Stimulated activated CD4-positive, alpha-beta T cell treated with anti-CD3 and anti-CD28 coated beads, TNF-alpha, amount 100 ng/mL, for 1 hour (primary cell): ENCODE measurements around the gene DOCK2.

ENCODE experiments used
- DNase-seq, 3 donors: peaks; one replicate each; pipeline ENCODE4 v3.0.0-alpha.2; 2020; ENCODE audit warnings: low read depth in 3 of 3, low spot score in 1 of 3

Gene DOCK2

GRCh38 chr5:169856571-169856970, 219.5 kb downstream of the DOCK2 start:
- DNase-seq: no peak

DNA sequence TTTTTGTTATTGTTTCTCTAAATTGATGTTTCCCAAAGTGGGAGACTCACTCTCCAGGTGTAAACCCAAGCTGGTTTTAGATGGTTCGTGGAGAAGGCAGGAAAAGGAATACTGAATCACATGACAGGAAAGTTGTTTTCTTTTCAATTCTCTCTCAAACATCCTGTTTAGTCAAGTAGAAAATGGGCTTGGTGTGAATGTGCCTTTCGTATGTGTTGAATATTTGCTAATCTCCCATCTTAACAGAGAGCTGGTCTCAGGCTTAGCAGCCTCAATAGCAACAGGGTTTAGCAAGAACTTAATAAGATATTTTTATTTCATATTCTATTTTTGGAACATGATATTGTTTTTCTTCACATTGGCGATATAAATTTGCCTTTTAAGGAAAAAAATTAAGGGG, 223.5 kb downstream of the DOCK2 start:
- no peak for DNase-seq

GRCh38 chr5:169861433-169861832, 224.4 kb downstream of the DOCK2 start:
- DNase-seq: no peak

- DNase-seq: no peak
Measured at GRCh38 chr5:169861934-169862333, 224.9 kb downstream of the DOCK2 start.

GRCh38 chr5:169862391-169862811, 225.3 kb downstream of the DOCK2 start:
- no peak for DNase-seq

- no peak for DNase-seq
Measured at GRCh38 chr5:169864483-169864882, 227.4 kb downstream of the DOCK2 start.

- no peak for DNase-seq
Measured at GRCh38 chr5:169867347-169867746, 230.3 kb downstream of the DOCK2 start.

DNA sequence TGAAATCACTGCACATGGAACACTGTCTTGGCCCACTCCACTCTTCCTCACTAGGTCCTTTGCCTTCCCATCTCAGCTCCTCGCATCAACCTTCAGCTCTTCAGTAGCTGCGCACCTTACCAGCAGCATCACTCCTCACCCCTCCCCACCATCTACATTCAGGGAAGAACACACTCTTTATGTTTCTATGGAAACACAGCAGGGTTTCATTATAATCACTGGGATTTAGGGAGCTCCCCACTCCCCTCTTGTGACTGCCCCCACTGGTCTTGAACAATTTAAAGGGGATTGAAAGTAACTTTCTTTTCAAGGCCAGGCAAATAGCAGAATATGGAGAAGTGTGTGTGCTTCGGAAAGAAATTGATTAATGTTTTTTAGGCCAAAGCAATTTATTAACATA, 232.0 kb downstream of the DOCK2 start:
- no peak for DNase-seq

- DNase-seq: no peak
Measured at GRCh38 chr5:169870211-169870610, 233.1 kb downstream of the DOCK2 start.

DNA sequence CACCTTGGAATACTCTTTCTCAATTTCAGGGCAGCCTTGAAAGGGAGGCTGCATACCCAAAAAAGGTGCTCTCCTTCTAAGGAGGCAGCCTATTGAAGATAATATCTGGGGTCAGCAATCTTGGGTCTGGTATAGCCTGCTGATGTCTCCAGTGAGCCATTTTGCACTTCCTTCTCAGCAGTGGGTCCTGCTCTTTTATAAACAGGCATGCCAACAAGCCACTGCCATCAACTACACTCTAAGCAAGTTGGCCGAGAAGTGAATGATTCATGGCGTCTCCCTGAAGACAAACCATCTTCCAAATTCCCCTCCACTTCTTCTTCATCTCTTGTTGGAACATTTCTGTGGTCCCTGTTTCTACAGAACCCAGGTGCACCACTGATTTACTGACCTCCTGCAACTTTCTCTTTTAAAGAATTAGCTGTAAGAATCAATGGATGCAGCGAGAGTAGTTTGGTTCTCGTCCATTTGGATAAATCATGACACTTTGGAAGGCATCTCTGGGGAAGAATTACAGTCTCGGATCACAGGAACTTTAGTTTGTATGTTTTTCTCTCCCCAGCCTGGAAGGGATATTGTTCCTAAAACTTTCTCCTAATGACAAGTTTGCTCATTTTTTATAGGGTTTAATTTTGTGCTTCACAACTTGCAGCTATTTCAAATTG, 234.9 kb downstream of the DOCK2 start:
- DNase-seq: no peak

GRCh38 chr5:169873642-169874041, 236.6 kb downstream of the DOCK2 start:
- no peak for DNase-seq

DNA sequence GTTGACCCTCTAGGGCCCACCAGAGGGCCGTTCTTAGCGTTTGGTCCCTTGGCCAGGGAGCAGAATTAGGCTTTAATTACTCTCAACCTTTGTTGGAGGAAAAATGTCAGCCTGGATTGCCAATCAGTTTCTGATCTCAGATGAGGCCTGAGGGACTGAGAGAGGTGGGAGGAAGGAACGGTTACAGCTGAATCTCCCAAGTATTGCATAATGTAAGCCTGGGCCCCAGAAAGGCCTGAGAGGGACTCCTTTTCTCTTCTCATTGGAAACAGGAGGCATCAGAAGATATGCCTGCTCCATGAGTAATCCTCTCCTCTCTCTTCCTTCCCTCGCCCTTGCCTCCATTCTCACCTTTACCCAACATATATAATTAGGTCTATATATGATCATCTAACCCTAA, 237.5 kb downstream of the DOCK2 start:
- DNase-seq: no peak

GRCh38 chr5:169875091-169875728, 238.1 kb downstream of the DOCK2 start:
- DNase-seq: no peak

DNA sequence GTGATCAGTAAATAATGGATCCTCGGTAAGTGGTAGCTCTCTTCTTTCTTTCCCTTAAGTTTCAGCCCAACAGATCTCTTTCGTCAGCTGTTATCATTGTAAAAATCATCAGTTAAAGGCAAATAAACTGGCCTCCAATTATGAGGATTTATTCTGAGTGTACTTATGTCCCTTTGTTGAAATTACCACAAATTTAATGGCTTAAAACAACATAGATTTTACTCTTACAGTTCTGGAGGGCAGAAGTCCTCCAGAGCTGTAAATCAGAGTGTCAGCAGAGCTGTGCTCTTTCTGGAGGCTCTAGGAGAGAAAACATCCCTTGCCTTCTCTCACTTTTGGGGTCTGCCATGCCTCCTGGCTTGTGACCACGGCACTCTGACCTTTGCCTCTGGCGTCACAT, 238.7 kb downstream of the DOCK2 start:
- no peak for DNase-seq

DNA sequence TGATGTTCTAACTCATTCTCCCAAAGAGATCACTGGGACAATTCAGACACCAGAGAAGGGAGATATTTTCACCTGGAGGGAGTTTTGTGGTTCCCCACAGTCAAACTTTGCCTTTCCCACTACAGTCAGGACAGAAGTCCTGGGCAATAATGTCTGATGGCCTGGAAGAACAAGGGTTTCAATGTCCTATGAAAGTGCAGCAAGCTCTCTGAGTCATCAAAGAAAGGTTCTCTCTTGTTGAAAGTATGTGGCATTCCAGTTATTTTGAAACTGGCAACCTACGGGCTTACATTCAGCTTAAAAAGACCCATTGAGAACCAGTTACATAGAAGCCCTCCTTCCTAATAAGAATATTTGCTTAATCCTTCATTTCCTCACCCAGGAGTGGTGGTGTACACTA, 239.3 kb downstream of the DOCK2 start:
- DNase-seq: no peak

DNA sequence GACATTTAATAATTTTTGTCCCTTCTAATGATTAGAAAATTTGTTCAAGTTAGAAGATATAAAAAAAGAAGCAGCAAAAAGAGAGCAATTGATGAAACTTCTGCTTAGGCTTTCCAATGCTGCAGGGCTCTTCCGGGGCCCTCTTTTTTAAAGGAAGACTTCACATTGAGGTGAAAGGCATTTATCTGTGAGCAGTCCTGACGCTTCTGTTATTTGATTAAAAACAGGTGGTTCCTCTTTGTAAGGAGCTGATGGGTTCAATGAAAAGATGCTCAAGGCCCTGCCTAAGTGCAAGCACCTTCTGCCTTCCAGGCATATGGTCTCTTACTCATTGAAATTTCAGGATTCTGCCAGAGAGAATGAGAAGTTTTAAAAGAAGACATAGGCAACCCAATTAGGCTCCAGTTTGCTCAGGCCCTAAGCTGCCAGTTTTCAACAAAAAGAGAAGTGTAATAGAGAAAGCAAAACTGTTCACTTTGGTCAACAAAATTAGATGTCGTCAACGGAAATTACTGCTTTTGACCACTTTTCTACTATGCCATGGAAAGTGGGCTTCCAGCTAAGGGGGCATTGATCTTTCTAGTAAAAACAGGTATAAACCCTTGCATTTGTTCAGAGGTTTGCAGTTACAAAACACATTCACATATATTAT, 243.1 kb downstream of the DOCK2 start:
- no peak for DNase-seq

DNA sequence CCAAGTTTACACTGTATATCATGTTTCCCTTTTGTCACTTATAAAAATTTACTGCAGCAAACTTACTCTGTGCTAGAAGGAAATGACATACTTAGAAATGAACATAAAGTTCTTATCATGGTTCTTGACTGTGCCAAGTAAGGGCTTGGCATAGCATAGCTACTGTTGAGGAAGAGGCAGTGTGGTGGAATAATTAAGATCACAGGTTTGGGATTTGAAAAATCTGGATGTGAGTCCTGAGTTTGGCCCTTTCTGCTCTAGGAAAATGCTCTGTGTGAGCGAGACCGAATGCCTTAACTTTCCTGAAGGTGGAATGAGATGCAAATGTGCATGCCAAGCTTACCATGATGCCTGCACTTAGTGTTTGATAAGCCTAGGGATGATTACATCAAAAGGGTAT, 243.7 kb downstream of the DOCK2 start:
- DNase-seq: no peak

DNA sequence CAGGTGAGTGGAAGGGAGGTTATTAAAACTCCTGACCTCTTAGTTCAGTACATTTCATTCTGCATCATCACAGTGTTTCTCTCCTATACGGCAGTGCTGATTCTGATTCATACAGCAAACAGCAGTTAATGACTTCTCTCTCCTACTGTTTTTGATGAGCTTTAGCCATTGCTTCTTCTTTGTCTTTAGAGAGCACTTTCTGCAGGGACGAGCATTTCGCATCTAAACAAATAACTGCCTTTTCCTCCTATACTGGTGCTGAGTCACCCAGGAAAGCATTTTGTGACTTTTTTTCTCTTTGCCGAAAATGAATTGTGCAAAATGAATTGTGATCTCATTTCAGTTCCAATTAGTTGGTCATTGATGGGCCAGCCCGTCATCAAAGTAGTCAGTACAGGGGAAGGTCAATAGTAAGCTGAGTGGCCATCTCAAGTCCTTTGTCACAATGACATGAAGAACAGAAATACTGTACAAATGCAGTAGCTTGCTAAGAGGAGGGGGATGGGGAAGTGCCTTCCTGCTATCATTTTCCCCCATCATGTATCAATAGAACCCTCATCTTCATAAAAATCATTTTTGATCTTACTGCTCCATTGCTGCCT, 244.7 kb downstream of the DOCK2 start:
- no peak for DNase-seq

DNA sequence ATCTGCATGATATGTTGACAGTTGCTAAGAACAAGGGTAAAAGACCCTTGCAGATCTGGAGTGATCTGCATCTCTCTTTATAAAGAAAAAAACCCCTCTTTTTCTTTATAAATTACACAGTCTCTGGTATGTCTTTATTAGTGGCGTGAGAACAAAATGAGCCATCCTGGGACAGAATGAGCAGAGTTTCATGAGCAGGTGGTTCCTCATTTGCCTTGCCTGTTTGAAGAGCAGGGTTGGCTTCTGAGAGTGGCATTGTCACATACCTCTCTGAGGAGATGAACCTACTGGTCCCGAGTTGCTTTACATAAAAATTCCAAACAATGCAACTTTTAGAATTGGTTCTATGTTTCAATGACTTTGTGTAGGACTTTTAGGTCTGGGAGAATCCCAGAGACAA, 249.0 kb downstream of the DOCK2 start:
- DNase-seq: no peak

DNA sequence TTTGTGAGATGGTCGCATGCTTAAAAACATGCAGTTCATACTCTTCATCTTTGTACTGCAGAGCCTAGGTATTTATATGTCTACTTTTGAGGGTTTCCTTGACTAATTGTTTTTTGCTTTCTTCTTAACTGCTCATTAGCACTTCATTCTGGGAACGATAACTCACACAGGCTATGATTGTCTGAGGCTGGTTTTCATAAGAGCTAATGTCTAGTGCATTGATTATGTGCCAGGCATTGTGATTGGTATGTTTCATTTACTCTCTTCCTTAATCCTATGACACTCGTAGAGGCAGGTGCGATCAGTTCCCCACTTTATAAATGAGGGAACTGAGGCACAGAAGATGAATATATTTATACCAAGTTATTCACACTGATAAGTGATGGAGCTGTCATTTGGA, 249.6 kb downstream of the DOCK2 start:
- no peak for DNase-seq

- no peak for DNase-seq
Measured at GRCh38 chr5:169889572-169889971, 252.5 kb downstream of the DOCK2 start.

- DNase-seq: no peak
Measured at GRCh38 chr5:169893010-169893409, 255.9 kb downstream of the DOCK2 start.
